ENCODE measurements around the gene C11orf24. TPM values are rescaled to one million over a fixed set of nuclear protein-coding genes. Genes with fewer than 3 reads are reported as not detected.

Gene C11orf24
- total and polyA plus RNA-seq, 9 of the 15 experiments (the other 6 are each of a cell fraction or from before 2014, with no cell fraction given) = 2.0 to 65.2 (median 32.5) TPM

GRCh38 chr11:68270196-68271022 lies 1.4 kb downstream of the C11orf24 start (continued):
- TF ChIP-seq THRB (CRISPR knock-in tag; conservative IDR thresholded peaks at IDR 0.05) (0 out of 2 replicates have a peak, but pooled peaks have one; percentile 35), ZNF655 (CRISPR knock-in tag; IDR thresholded peaks at IDR 0.05) (no peak), DEAF1 (CRISPR knock-in tag; IDR thresholded peaks at IDR 0.05) (no peak), ZBTB40 (IDR thresholded peaks at IDR 0.05) (0 out of 2 replicates have a peak, but pooled peaks have one; percentile 10), ZBTB40 (CRISPR knock-in tag; IDR thresholded peaks at IDR 0.05) (no peak), ZNF77 (CRISPR knock-in tag; IDR thresholded peaks at IDR 0.05) (no peak), POLR2H (tag; IDR thresholded peaks at IDR 0.05; ENCODE audit: low read depth) (peak; percentile 9), CHD1 (IDR thresholded peaks at IDR 0.05; ENCODE audit: low read length) (no peak)
